Measurements from ENCODE around the gene NUB1.
A peak's percentile ranks its signal among the peaks of the same experiment; 100 is the strongest.

NUB1 gene

GRCh38 chr7:151343516-151343915 is 1.9 kb downstream of the NUB1 start:
- DNase-seq (ENCODE audit: extremely low read depth in 1 of 2, low read depth in 1 of 2): no peak

GRCh38 chr7:151345576-151346469 is 4.2 kb downstream of the NUB1 start:
- DNase-seq (ENCODE audit: extremely low read depth in 1 of 2, low read depth in 1 of 2): no peak

DNA sequence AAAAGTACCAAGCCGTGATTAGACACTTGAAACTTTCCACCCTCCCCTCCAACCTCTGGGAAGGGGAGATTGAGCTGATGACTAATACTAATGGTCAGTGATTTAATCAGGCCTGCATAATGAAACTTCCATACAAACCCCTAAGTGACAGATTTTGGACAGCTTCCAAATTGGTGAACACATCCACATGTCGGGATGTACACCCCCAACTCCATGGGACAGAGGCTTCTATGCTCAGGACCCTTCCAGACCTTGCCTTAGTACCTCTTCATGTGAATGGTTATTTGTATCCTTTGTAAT is 4.8 kb downstream of the NUB1 start:
- no peak for DNase-seq (ENCODE audit: extremely low read depth in 1 of 2, low read depth in 1 of 2)

DNA sequence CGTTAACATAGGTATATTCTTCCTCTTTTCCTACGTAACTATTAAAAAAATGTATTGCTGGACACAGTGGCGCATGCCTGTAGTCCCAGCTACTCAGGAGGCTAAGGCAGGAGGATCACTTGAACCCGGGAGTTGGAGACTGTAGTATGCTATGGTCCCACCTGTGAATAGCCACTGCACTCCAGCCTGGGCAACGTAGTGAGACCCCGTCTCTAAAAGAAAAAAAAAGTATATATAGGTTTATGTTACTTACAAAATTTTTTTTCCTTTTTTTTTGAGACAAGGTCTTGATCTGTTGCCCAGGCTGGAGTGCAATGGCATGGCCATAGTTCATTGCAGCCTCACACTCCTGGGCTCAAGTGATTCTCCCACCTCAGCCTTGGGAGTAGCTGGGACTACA is 5.6 kb downstream of the NUB1 start:
- no peak for DNase-seq (ENCODE audit: extremely low read depth in 1 of 2, low read depth in 1 of 2)

GRCh38 chr7:151348970-151349369 is 7.4 kb downstream of the NUB1 start:
- no peak for DNase-seq (ENCODE audit: extremely low read depth in 1 of 2, low read depth in 1 of 2)

- DNase-seq (ENCODE audit: extremely low read depth in 1 of 2, low read depth in 1 of 2): no peak
Measured at GRCh38 chr7:151349507-151349853, 7.9 kb downstream of the NUB1 start.

GRCh38 chr7:151351027-151351426 is 9.4 kb downstream of the NUB1 start:
- peak in 1 of 2 donors; percentile 49 for DNase-seq (ENCODE audit: extremely low read depth in 1 of 2, low read depth in 1 of 2)

DNA sequence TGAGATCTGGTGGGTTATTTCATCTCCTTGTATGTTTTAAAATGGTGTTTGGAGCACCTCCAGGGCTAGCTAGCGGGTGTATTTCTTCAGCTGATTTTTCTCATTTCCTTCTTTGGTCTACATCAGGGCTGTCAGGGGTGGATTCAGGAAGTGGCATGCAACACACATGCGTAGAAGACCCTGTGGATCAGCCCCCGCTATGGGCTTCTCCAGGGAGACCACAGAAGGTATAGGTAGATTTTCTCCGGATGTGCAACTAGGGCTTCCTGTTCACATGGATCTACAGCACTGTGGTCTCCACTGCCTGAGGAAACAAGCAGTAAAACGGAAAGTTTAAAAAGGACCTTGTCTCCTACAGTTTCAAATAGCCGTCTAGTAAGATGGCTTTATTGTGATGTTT is 10.4 kb downstream of the NUB1 start:
- peak; percentile 22 to 39 for DNase-seq (ENCODE audit: extremely low read depth in 1 of 2, low read depth in 1 of 2)

DNA sequence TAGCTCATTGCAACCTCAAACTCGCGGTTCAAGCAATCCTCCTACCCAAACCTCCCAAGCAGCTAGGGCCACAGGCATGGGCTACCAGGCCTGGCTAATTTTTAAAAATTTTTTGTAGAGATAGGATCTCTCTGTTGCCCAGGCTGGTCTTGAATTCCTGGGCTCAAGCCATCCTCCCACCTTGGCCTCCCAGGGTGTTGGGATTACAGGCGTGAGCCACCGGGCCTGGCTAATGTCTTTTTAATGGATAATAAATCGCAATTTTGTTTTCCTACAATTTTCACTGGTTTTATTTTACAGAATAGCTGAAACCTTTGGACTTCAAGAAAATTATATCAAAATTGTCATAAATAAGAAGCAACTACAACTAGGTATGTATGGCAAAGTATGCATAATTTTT is 10.9 kb downstream of the NUB1 start:
- DNase-seq (ENCODE audit: extremely low read depth in 1 of 2, low read depth in 1 of 2): no peak

- no peak for DNase-seq (ENCODE audit: extremely low read depth in 1 of 2, low read depth in 1 of 2)
Measured at GRCh38 chr7:151361193-151361959, 19.8 kb downstream of the NUB1 start.

GRCh38 chr7:151363182-151363581 is 21.6 kb downstream of the NUB1 start:
- DNase-seq (ENCODE audit: extremely low read depth in 1 of 2, low read depth in 1 of 2): no peak

GRCh38 chr7:151366166-151366879 is 24.7 kb downstream of the NUB1 start:
- DNase-seq (ENCODE audit: extremely low read depth in 1 of 2, low read depth in 1 of 2): no peak

GRCh38 chr7:151366880-151367222 is 25.2 kb downstream of the NUB1 start:
- DNase-seq (ENCODE audit: extremely low read depth in 1 of 2, low read depth in 1 of 2): no peak

DNA sequence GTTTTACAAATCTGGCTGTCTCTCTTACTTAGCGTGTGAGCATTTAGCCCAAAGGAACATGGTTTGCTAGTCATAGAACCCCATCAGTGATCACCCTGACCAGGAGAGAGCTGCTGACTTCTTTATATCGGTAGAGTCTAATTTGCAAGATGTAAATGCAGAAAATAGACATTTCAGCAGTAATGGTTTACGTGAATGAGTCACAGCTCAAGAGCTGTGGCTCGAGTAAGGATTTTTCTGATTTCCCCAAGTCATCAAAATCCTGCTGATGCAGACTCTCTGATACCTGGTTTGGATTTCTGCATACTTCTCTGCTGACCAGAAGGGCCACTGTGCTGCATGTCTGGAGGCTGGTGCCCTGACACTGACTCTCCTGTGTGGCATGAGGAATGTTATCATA is 25.7 kb downstream of the NUB1 start:
- DNase-seq (ENCODE audit: extremely low read depth in 1 of 2, low read depth in 1 of 2): no peak

- DNase-seq (ENCODE audit: extremely low read depth in 1 of 2, low read depth in 1 of 2): peak; percentile 46 to 65
Measured at GRCh38 chr7:151368136-151368571, 26.5 kb downstream of the NUB1 start.

DNA sequence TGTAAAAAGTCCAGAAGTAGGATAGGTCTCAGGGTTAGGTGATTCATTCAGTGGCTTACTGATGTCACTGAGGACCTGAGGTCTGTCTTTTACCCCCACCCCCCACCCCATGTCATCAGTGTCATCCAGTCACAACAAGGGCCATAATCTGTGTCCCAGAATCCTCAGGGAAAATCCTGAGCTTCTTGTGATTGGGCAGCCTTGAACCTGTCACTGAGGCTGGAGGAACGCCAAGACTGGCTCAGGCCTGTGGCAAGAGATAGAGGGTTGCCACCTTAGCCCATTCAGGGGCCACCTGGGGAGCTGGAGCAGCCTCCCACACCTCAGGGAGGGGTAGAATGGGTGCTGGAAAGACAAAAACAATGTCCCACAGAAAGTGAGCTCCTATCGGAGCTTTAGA is 29.7 kb downstream of the NUB1 start:
- DNase-seq (ENCODE audit: extremely low read depth in 1 of 2, low read depth in 1 of 2): no peak

DNA sequence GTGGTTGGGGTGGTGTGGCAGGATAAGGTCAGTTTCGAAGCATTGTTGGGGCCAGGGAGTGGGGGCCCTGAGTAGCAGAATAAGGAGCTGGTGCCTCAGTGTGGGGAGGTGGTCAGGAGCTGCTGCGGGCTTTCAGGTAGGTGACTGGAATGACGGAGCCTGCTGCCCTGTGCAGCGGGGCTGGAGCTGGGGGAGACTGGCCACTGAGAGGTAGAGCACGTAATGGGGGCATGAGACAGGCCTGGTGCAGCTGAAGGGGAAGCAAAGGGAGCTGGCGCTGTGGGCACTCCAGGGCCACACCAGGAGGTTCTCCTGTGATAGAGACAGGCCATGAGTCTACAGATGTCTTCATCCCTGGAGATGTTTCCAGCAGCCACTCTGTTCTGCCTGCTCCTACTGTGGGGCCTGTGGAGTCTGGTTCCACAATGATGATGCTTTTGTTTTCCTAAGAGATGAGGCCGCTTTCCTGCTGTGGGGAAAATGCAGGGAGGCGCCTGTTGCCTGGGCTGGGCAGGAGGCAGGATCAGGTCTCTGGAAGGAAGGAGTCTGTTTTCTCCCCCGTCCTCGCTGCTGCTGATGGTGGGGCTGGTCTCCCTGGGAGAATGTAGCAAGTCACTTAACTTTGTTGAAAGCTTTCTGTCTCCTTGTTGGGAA is 31.1 kb downstream of the NUB1 start:
- DNase-seq (ENCODE audit: extremely low read depth in 1 of 2, low read depth in 1 of 2): no peak

GRCh38 chr7:151373599-151373998 is 32.0 kb downstream of the NUB1 start:
- DNase-seq (ENCODE audit: extremely low read depth in 1 of 2, low read depth in 1 of 2): no peak

- DNase-seq (ENCODE audit: extremely low read depth in 1 of 2, low read depth in 1 of 2): no peak
Measured at GRCh38 chr7:151374139-151374538, 32.5 kb downstream of the NUB1 start.

GRCh38 chr7:151374726-151375125 is 33.1 kb downstream of the NUB1 start:
- DNase-seq (ENCODE audit: extremely low read depth in 1 of 2, low read depth in 1 of 2): no peak

- no peak for DNase-seq (ENCODE audit: extremely low read depth in 1 of 2, low read depth in 1 of 2)
Measured at GRCh38 chr7:151375530-151376217, 34.1 kb downstream of the NUB1 start.

Data from stimulated activated CD8-positive, alpha-beta memory T cell treated with anti-CD3 and anti-CD28 coated beads, Interleukin-7, amount 100 ng/mL, for 48 hours (primary cell).